ENCODE results near the gene TUBGCP5.
"Not testable (repeated sequence)": the region's sequence is repeated elsewhere in the genome, so short reads cannot be mapped to it uniquely, and the experiment has no call there.

The TUBGCP5 gene

DNA sequence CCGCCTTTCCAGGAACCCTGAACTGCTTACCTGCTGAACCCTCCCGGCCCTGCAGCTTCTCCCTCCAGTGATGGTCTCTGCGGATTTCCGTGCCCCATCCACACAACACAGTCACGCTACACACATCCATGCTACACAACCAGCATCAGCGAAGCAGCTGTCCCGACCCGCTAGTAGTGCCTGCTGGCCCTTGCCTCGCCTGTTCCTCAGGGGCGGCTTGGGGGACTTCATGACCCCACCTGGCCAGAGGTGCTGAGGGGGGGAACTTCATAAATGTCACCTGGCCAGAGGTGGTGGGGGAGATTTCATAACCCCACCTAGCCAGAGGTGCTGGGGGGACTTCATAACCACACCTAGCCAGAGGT lies 530 bp upstream of the TUBGCP5 start:
- DNase-seq = no peak

- no peak for DNase-seq
Measured at GRCh38 chr15:23038726-23039142, 635 bp downstream of the TUBGCP5 start.

DNA sequence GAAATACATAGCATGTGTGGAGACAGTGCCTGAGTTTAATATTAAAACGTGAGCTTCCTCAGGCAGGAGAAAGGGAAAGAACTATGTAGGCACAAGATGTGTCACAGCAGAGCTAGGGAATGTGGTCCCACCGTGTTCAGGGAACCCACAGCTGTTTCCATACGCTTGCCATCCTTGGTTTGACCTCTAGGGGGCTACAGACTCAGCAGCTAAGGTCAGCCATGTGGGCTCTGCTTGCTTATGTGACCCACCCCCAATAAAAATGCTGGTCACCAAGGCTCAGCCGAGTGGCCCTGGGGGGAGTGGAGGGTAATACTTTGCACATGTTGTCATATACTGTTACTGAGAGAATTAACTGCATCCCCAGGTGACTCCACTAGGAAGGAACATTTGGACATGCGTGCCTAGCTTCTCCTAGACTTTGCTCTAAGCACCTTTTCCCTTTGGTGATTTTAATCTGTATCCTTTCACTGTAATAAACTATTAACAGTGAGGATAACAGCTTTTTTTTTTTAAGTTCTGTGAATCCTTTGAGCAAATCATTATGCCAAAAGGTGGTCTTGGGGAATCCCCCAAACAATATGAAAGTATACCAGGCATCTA lies 3.3 kb downstream of the TUBGCP5 start:
- peak; percentile 33 for DNase-seq

DNA sequence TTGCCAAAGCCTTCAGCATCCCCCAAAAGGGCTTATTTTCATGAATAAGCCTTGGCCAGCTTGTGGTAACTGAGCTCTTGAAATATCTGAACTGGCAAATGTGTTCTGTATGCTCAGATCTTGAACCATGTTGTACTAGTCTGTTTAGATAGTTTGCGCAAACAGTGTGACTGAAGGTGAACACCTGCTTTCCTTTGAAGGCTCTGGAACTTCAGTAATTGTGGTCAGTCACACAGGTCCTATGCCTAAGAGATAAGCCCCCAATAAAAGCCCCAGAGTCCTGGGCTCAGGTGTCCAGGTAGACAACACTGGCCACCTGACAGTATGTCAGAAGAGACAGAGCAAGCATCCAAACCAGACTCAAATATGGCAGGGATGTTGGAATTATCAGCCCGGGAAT lies 5.4 kb downstream of the TUBGCP5 start:
- no peak for DNase-seq

GRCh38 chr15:23026218-23026617 lies 13.2 kb downstream of the TUBGCP5 start:
- DNase-seq = no peak

- DNase-seq = no peak
Measured at GRCh38 chr15:23022156-23022555, 17.2 kb downstream of the TUBGCP5 start.

- no peak for DNase-seq
Measured at GRCh38 chr15:23014394-23015000, 24.9 kb downstream of the TUBGCP5 start.

GRCh38 chr15:23013681-23014080 lies 25.7 kb downstream of the TUBGCP5 start:
- DNase-seq = no peak

DNA sequence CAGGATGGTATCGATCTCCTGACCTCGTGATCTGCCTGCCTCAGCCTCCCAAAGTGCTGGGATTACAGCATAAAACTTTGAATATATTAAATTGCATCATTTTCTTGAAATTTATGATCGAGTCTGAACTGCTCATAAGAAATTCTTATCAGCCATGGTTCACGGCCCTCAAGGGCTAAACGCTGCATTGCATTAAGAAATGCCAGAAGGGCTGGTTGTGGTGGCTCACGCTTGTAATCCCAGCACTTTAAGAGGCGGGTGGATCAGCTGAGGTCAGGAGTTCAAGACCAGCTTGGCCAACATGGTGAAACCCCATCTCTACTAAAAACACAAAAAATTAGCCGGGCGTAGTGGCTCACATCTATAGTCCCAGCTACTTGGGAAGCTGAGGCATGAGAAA lies 26.8 kb downstream of the TUBGCP5 start:
- not testable (repeated sequence) for DNase-seq

GRCh38 chr15:23003736-23004135 lies 35.6 kb downstream of the TUBGCP5 start:
- DNase-seq = no peak

DNA sequence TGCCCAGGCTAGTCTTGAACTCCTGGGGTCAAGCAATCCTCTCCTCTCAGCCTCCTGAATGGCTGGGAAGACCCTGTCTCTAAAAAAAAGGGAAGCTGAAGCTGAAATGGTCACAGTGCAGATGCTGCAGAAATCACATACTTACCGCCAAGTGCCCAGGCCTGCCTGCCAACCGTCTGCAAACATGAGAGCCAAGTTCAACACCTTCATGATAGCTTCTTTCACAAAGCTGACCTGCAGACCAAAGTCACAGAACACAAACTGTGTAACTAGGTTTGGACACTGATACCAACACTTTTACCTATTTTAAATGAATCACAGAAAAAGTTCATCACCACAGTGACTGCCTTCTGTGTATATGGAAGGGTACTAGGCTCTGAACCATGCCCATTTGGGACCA lies 36.4 kb downstream of the TUBGCP5 start:
- DNase-seq = no peak

DNA sequence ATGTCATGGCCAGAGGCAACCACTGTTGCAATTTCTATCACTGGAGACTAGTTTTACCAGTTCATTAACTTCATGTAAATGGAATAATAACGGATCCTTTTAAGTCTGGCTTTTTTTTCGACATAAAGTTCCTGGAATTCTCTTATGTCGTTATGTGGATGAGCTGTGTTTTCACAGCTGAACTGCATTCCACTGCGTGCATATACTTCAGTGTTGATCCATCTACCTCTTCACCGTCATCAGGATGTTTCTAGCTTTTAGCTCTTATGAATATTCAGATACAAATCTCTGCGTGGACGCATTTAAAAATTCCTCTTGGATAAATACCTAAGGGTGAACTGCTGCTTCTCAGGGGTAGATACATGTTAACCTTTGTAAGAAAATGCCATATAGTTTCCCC lies 43.6 kb downstream of the TUBGCP5 start:
- no peak for DNase-seq

- DNase-seq = no peak
Measured at GRCh38 chr15:22992024-22992326, 47.4 kb downstream of the TUBGCP5 start.

- no peak for DNase-seq
Measured at GRCh38 chr15:22989576-22990477, 49.5 kb downstream of the TUBGCP5 start.

DNA sequence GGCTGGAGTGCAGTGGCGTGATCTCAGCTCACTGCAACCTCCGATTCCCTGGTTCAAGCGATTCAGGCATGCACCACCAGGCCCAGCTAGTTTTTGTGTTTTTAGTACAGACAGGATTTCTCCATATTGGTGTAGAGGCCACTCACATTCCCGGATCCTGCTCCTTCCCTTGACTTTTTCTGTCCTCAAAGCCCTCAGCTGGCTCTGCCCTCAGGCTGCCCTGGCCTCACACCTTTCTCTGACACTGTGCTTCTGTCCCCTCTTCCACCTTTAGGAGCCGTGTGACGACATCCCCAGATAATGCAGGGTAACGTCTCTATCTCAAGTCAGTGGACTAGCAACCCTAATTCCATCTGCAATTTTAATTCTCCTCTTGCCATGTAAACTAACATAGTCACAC lies 50.6 kb downstream of the TUBGCP5 start:
- DNase-seq = no peak

DNA sequence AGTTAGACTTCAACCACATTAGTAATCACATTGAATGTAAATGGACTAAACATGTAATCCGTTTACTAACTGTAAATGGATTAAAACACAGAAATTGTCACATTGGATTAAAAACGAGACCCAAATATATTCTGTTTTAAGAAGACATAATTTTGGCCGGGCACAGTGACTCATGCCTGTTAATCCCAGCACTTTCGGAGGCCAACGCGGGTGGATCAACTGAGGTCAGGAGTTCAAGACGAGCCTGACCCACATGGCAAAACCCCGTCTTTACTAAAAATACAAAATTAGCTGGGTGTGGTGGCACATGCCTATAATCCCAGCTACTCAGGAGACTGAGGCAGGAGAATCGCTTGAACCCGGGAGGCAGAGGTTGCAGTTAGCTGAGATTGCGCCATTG lies 57.4 kb downstream of the TUBGCP5 start:
- DNase-seq = not testable (repeated sequence)

GRCh38 chr15:22981051-22981840 lies 58.1 kb downstream of the TUBGCP5 start:
- no peak for DNase-seq

DNA sequence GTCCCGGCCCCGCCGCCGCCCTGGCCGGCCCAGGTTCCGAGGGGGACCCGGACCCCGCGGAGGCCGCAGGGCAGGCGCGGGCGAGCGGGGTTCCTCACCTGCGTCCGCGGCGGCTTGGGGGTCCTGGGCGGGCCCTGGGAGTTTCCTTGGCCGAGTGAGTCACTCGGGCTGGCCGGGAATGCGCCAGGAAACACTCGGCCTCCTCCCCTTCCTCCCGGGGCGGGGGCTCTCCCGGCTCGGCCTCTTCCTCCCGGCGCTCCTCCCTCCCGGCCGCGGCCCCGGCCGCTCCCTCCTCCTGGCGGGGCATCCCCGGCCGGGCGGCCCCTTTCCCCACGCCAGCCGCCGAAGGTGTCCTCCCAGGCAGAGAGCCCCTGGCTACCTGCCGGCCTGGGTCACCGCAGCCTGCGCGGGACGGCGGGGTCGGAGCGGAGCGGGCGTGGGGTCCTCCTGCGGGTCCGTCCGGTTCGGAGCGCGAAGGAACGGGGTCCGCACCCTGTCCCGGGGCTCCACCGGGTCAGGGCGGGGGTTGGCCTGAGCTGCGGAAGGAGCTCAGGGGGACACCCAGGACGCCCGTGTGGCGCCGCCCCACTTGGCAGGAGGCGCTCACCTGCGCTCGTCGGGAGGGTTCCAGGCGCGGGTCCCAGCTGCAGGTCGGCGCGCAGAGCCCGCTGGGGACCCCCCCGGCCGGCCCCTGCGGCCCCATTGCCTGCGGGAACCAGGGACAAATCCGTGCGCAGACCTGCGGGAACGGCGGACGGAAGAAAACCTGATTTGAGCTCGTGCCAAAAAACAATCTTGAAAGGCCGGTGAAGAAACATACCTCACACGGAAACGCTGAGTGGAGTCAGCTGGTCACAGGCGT lies 58.9 kb downstream of the TUBGCP5 start, which contains the start of gene CYFIP1:
CYFIP1 (minus strand) TSS at position 180 of the 862 bp plus-strand sequence. CDS start 33,083 bp downstream, outside the sequence.
- DNase-seq = no peak

DNA sequence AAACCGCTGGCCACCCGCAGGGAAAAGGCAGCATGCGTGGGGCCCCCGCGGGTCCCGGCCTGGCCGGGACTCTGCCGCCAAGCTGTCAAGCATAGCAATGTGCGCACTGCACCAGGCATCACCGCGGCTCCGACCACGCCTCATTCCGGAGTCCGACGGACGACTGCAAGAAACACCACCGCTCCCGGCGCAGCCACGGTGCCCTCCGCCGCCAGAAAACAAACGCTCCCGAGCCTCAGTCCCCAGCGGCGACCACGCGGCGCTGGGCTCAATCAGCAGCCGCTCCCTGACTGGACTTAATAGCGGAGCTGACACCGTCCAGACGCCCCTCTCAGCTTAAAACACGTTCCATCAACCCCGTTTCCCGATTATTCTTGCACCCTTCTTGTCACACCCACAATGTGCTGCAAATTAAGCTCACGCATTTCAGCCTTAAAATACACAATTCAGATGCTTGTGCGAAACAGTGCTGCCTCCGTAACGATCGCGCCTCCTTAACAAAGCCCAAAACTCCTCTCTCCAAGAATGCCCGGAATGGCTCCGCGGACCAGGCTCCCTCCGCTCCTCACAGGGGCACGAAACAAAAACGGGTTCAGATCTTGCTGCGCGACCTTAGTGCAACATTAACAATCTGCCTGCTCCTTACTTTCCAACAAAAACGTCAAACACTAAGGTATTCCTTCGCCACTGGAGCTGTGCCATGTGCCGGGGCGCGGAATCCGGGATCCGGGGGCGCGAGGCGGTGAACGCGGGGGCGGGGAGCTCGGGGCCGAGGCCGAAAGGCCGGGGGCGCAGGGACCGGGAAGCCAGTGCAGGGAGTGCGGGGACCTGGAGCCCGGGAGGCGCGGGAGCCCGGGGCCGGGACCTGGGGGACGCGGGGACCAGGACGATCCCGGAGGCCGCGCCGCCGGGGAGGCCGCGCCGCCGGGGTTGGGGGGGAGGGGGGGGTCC lies 59.9 kb downstream of the TUBGCP5 start:
- DNase-seq = no peak

DNA sequence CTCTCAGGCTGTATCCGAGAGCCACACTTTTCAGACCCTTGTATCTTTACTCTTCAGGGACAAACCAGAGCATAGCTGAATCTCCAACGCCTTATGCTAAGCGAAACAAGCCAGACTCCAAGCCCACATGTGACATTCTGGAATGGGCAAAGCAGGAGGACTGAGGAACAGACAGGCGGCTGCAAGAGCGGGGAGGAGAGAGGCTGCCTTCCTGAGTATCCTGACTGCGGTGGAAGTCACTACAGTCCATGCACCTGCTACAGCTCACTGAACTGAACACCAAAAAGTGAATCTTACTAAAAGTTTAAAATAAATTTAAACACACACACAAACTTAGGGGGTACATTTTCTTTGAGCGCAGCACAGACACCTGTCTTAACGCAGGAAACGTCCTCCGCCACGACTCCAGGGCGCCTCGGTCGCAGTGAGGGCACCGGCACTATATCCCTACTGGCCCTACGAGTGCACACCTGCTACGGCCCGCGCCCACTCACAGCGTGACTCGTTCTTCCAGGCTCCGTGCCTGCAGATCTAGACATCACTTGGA lies 60.6 kb downstream of the TUBGCP5 start:
- DNase-seq = no peak

GRCh38 chr15:22974745-22975144 lies 64.6 kb downstream of the TUBGCP5 start:
- DNase-seq = no peak

Data from activated T-cell treated with anti-CD3 and anti-CD28 coated beads for 4 hours (primary cell).